ENCODE results near the gene ATG5. TPM values are rescaled to one million over a fixed set of nuclear protein-coding genes. Genes with fewer than 3 reads are reported as not detected.

ATG5 gene
- polyA plus RNA-seq, 1 donor from 2014 or later: 45.5 TPM

DNA sequence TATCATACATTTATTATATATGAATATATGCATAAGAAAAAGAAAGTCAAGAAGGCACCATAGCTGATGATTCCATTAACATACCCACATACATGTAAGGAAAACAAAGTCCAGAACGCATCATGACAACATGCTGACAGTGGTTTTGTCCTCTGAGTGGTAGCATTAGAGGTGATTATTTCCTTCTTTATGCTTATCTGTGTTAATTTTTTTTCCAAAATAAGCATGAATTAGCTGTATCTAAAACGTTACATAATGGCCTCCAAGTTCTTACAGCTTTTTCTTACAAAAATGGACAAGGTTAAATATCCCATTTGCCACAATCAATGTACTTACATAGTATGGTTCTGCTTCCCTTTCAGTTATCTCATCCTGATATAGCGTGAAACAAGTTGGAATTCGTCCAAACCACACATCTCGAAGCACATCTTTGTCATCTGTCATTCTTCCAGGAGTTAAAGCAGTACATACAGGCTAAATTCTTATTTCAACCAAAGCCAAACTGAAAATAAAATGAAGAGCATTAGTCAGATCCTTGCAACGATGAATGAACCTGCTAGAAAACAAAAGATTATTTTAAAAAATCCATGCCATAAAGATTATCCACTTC lies 9.7 kb downstream of the ATG5 start:
- no peaks in the 10 kb centered on the region for H3K9me2 ChIP-seq (ENCODE audit: insufficient read depth, low read length)
- H4K20me1 ChIP-seq (ENCODE audit: insufficient read depth): no peaks in the 10 kb centered on the region
- H3K27me3 ChIP-seq (ENCODE audit: insufficient read depth, low read depth, low read length): no peaks in the 10 kb centered on the region
- no peaks in the 10 kb centered on the region for H3K9me3 ChIP-seq (ENCODE audit: low read length)
- H3F3A ChIP-seq (ENCODE audit: insufficient read depth, low read length, poor library complexity, severe bottlenecking): no peaks in the 10 kb centered on the region
- no peak overlapping the region for H3K4me2 ChIP-seq (ENCODE audit: low read length)
- no peak overlapping the region for H3K4me3 ChIP-seq (ENCODE audit: low read length)
- TF ChIP-seq RAD21 (conservative IDR thresholded peaks at IDR 0.05) (no peak), POLR2AphosphoS5 (IDR thresholded peaks at IDR 0.05) (no peak)
- TF ChIP-seq, protein P1, sequence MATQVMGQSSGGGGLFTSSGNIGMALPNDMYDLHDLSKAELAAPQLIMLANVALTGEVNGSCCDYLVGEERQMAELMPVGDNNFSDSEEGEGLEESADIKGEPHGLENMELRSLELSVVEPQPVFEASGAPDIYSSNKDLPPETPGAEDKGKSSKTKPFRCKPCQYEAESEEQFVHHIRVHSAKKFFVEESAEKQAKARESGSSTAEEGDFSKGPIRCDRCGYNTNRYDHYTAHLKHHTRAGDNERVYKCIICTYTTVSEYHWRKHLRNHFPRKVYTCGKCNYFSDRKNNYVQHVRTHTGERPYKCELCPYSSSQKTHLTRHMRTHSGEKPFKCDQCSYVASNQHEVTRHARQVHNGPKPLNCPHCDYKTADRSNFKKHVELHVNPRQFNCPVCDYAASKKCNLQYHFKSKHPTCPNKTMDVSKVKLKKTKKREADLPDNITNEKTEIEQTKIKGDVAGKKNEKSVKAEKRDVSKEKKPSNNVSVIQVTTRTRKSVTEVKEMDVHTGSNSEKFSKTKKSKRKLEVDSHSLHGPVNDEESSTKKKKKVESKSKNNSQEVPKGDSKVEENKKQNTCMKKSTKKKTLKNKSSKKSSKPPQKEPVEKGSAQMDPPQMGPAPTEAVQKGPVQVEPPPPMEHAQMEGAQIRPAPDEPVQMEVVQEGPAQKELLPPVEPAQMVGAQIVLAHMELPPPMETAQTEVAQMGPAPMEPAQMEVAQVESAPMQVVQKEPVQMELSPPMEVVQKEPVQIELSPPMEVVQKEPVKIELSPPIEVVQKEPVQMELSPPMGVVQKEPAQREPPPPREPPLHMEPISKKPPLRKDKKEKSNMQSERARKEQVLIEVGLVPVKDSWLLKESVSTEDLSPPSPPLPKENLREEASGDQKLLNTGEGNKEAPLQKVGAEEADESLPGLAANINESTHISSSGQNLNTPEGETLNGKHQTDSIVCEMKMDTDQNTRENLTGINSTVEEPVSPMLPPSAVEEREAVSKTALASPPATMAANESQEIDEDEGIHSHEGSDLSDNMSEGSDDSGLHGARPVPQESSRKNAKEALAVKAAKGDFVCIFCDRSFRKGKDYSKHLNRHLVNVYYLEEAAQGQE (IDR thresholded peaks at IDR 0.05; ENCODE audit: borderline replicate concordance): no peak
- TF ChIP-seq, protein P2, sequence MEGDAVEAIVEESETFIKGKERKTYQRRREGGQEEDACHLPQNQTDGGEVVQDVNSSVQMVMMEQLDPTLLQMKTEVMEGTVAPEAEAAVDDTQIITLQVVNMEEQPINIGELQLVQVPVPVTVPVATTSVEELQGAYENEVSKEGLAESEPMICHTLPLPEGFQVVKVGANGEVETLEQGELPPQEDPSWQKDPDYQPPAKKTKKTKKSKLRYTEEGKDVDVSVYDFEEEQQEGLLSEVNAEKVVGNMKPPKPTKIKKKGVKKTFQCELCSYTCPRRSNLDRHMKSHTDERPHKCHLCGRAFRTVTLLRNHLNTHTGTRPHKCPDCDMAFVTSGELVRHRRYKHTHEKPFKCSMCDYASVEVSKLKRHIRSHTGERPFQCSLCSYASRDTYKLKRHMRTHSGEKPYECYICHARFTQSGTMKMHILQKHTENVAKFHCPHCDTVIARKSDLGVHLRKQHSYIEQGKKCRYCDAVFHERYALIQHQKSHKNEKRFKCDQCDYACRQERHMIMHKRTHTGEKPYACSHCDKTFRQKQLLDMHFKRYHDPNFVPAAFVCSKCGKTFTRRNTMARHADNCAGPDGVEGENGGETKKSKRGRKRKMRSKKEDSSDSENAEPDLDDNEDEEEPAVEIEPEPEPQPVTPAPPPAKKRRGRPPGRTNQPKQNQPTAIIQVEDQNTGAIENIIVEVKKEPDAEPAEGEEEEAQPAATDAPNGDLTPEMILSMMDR (IDR thresholded peaks at IDR 0.05; ENCODE audit: poor library complexity, severe bottlenecking): no peak
- H3K9ac ChIP-seq (ENCODE audit: low read length): no peak overlapping the region
- no peaks in the 10 kb centered on the region for H3K36me3 ChIP-seq (ENCODE audit: insufficient read depth, low read length)
- no peak overlapping the region for H3K27ac ChIP-seq (ENCODE audit: low read length)
- peaks cover 10% of the 10 kb centered on the region for H3K79me2 ChIP-seq (replicated peaks; ENCODE audit: insufficient read depth, low read length)
- H2AFZ ChIP-seq (ENCODE audit: low read depth, low read length): no peak overlapping the region

DNA sequence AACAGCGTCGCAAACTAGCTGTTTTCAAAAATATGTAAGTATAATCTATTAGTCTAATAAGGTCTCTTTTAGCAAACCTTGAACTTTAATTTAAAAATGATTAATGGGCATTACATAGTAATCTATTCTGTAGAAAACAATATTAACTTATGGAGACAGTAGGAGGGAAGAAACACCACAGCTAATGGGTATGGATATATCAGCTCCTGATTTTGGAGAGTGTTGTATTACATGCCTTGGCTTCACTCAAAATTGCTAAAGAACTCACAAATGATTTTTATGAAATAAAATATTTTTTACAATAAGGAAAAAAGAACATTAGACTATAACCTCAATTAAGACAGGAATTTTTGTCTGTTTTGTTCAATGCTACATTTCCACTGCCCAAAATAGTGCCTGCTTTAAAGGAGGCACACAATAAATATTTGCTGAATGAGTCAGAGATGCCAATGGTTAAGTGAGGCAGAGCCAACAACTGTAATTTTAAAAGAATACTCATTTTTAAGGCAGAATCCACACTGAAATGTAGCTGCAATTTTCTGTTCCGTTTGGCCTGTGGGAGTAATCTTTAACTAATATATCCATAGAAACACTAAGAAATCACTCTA lies 15.7 kb downstream of the ATG5 start:
- H3K27me3 ChIP-seq (ENCODE audit: insufficient read depth, low read depth, low read length): no peaks in the 10 kb centered on the region
- no peaks in the 10 kb centered on the region for H3K79me2 ChIP-seq (replicated peaks; ENCODE audit: insufficient read depth, low read length)
- H3K9me2 ChIP-seq (ENCODE audit: insufficient read depth, low read length): no peaks in the 10 kb centered on the region
- no peak overlapping the region for H3K27ac ChIP-seq (ENCODE audit: low read length)
- H3K9me3 ChIP-seq (ENCODE audit: low read length): no peaks in the 10 kb centered on the region
- H2AFZ ChIP-seq (ENCODE audit: low read depth, low read length): no peak overlapping the region
- no peaks in the 10 kb centered on the region for H4K20me1 ChIP-seq (ENCODE audit: insufficient read depth)
- no peak overlapping the region for H3K4me2 ChIP-seq (ENCODE audit: low read length)
- H3K9ac ChIP-seq (ENCODE audit: low read length): no peak overlapping the region
- no peak overlapping the region for H3K4me3 ChIP-seq (ENCODE audit: low read length)
- no peaks in the 10 kb centered on the region for H3F3A ChIP-seq (ENCODE audit: insufficient read depth, low read length, poor library complexity, severe bottlenecking)
- no peaks in the 10 kb centered on the region for H3K36me3 ChIP-seq (ENCODE audit: insufficient read depth, low read length)
- no peak for TF ChIP-seq EZH2 (IDR thresholded peaks at IDR 0.05; ENCODE audit: borderline replicate concordance, insufficient read depth, low read length, poor library complexity, severe bottlenecking)

DNA sequence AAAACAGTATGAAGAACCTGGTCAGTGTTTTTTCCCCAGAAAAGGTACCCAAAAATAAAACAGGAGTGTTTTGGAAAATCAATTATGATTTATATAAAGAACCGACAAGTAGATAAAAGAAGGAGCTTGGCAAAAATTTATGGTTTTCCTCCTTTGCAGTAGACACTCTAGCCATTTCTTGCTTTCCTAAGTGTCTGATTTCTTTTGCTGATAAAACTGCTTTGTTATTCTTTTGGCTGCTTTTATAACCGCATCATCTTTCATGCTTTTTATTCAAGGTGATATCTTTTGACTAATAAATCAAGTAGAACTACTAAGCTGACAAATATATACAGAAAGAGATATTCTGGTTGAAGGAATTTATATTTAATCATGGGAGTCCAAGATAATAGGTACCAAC lies 16.6 kb downstream of the ATG5 start:
- Histone ChIP-seq H2AFZ (ENCODE audit: low read depth, low read length) (no peak overlapping the region), H3F3A (ENCODE audit: insufficient read depth, low read length, poor library complexity, severe bottlenecking) (no peaks in the 10 kb centered on the region), H4K20me1 (ENCODE audit: insufficient read depth) (no peaks in the 10 kb centered on the region), H3K27ac (ENCODE audit: low read length) (no peak overlapping the region), H3K79me2 (replicated peaks; ENCODE audit: insufficient read depth, low read length) (no peaks in the 10 kb centered on the region), H3K36me3 (ENCODE audit: insufficient read depth, low read length) (no peaks in the 10 kb centered on the region), H3K4me3 (ENCODE audit: low read length) (no peak overlapping the region), H3K27me3 (ENCODE audit: insufficient read depth, low read depth, low read length) (no peaks in the 10 kb centered on the region), H3K4me2 (ENCODE audit: low read length) (no peak overlapping the region), H3K9me2 (ENCODE audit: insufficient read depth, low read length) (no peaks in the 10 kb centered on the region), H3K9me3 (ENCODE audit: low read length) (no peaks in the 10 kb centered on the region), H3K9ac (ENCODE audit: low read length) (no peak overlapping the region)
- TF ChIP-seq EZH2 (IDR thresholded peaks at IDR 0.05; ENCODE audit: borderline replicate concordance, insufficient read depth, low read length, poor library complexity, severe bottlenecking) (no peak), SMC3 (conservative IDR thresholded peaks at IDR 0.05; ENCODE audit: poor library complexity) (no peak), TAF1 (IDR thresholded peaks at IDR 0.05; ENCODE audit: low read depth) (no peak), POLR2AphosphoS5 (IDR thresholded peaks at IDR 0.05) (no peak), MXI1 (conservative IDR thresholded peaks at IDR 0.05; ENCODE audit: poor library complexity, severe bottlenecking) (no peak), EP300 (conservative IDR thresholded peaks at IDR 0.05; ENCODE audit: poor library complexity, severe bottlenecking) (no peak), RAD21 (conservative IDR thresholded peaks at IDR 0.05) (no peak)
- TF ChIP-seq, protein P1 (IDR thresholded peaks at IDR 0.05; ENCODE audit: borderline replicate concordance): no peak
- TF ChIP-seq, protein P2 (IDR thresholded peaks at IDR 0.05; ENCODE audit: poor library complexity, severe bottlenecking): no peak

All from neural cell (in vitro differentiated cells).